Loucy (cell line): ENCODE data around the gene CFAP54.

Experiments used
- H2AFZ ChIP-seq: fragments of 200-600 bp; sonication (generic); 2 replicates; pipeline ENCODE4 v1.6.0; 2016; ENCODE audit warnings: antibody characterized with exemption, mild to moderate bottlenecking, low read length, moderate library complexity
- H3F3A ChIP-seq: fragments of 200-600 bp; 2 replicates; pipeline ENCODE4 v1.6.0; 2016; ENCODE audit warnings: antibody characterized with exemption, low read depth, mild to moderate bottlenecking
- H3K27me3 ChIP-seq: fragments of 200-600 bp; sonication (generic); 2 replicates; pipeline ENCODE4 v1.6.1; 2014; ENCODE audit warnings: low read length, mild to moderate bottlenecking; ENCODE audit not compliant: insufficient read depth, poor library complexity, severe bottlenecking
- H3K36me3 ChIP-seq: fragments of 200-600 bp; sonication (generic); 2 replicates; pipeline ENCODE4 v1.6.1; 2016; ENCODE audit warnings: low read length; ENCODE audit not compliant: insufficient read depth
- H3K4me1 ChIP-seq: fragments of 200-600 bp; sonication (generic); 2 replicates; pipeline ENCODE4 v1.5.1; 2014; ENCODE audit warnings: low read length, mild to moderate bottlenecking; ENCODE audit not compliant: insufficient read depth, poor library complexity, severe bottlenecking
- H3K4me2 ChIP-seq: fragments of 200-600 bp; sonication (generic); 2 replicates; pipeline ENCODE4 v1.6.0; 2014; ENCODE audit warnings: antibody characterized with exemption, low read length, low read depth, mild to moderate bottlenecking; ENCODE audit not compliant: poor library complexity, severe bottlenecking
- H3K4me3 ChIP-seq: fragments of 200-600 bp; sonication (generic); 2 replicates; pipeline ENCODE4 v1.5.1; 2014; ENCODE audit warnings: low read length, mild to moderate bottlenecking, mixed read lengths; ENCODE audit not compliant: poor library complexity, severe bottlenecking
- H3K79me2 ChIP-seq: fragments of 200-600 bp; sonication (generic); 2 replicates; pipeline ENCODE4 v1.6.1; 2014; ENCODE audit warnings: low read length; ENCODE audit not compliant: insufficient read depth
- H3K9ac ChIP-seq: fragments of 200-600 bp; sonication (generic); 2 replicates; pipeline ENCODE4 v1.6.0; 2014; ENCODE audit warnings: mild to moderate bottlenecking, low read depth, low read length, moderate library complexity; ENCODE audit not compliant: poor library complexity, severe bottlenecking
- H3K9me2 ChIP-seq: fragments of 200-600 bp; sonication (generic); replicated peaks from 2 replicates; pipeline ENCODE4 v1.6.1; 2016; ENCODE audit warnings: low read depth, low read length, mixed read lengths
- H3K9me3 ChIP-seq: fragments of 200-600 bp; sonication (generic); 2 replicates; pipeline ENCODE4 v1.6.1; 2014; ENCODE audit warnings: mild to moderate bottlenecking, antibody characterized with exemption, low read length, low read depth; ENCODE audit not compliant: insufficient read depth
- H4K20me1 ChIP-seq: fragments of 200-600 bp; sonication (generic); 2 replicates; pipeline ENCODE4 v1.6.0; 2014; ENCODE audit warnings: antibody characterized with exemption, low read length, mild to moderate bottlenecking; ENCODE audit not compliant: insufficient read depth, poor library complexity, severe bottlenecking
- CTCF ChIP-seq: fragments of 200-600 bp; sonication (generic); conservative IDR thresholded peaks from 2 replicates; pipeline ENCODE4 v1.5.1; 2014; ENCODE audit warnings: mild to moderate bottlenecking, antibody characterized with exemption, low read length
- EZH2phosphoT487 ChIP-seq: fragments of 200-600 bp; IDR thresholded peaks from 2 replicates; pipeline ENCODE4 v1.6.1; 2018; ENCODE audit warnings: antibody characterized with exemption, mild to moderate bottlenecking, moderate library complexity, borderline replicate concordance

The CFAP54 gene

GRCh38 chr12:96483116-96483515, 6.3 kb upstream of the CFAP54 start:
- Histone ChIP-seq H3K36me3 (no peaks in the 10 kb centered on the region), H3K27me3 (no peaks in the 10 kb centered on the region), H3K4me2 (no peak overlapping the region), H4K20me1 (no peaks in the 10 kb centered on the region), H2AFZ (no peak overlapping the region), H3K9me3 (no peaks in the 10 kb centered on the region), H3K79me2 (no peaks in the 10 kb centered on the region), H3K9me2 (no peaks in the 10 kb centered on the region), H3K4me3 (no peak overlapping the region), H3K4me1 (no peaks in the 10 kb centered on the region), H3F3A (no peaks in the 10 kb centered on the region), H3K9ac (no peak overlapping the region)
- TF ChIP-seq EZH2phosphoT487 = no peak
- TF ChIP-seq CTCF = no peak

DNA sequence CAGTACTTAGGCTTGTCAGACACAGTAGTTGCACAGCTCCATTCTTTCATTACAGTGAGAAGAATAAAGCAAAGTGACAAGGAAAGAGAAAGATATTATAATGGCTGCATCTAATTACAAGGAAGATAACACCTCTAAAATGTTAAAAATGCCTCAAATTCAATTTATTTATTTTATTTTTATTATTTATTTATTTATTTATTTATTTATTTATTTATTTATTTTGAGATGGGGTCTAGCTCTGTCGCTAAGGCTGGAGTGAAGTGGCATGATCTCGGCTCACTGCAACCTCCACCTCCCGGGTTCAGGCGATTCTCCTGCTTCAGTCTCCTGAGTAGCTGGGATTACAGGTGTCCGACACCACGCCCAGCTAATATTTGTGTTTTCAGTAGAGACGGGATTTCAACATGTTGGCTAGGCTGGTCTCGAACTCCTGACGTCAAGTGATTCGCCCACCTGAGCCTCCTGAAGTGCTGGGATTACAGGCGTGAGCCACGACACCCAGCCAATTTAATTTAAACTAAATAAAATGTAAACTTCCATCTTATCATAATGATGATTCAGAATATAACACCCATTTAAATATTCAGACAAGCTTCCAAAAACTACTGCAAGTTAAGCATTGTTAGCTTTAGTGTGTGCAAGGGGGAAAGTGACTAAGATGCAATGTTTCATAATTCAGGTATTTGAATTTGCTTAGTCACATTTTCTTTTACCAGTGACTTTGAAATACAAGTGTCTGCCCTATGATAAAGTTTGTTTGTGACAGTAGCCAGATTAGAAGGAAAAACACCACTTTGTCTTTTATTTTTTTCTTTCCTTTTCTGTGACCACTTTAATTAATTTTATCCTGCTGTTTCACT, 2.4 kb upstream of the CFAP54 start:
- Histone ChIP-seq H3K27me3 (no peaks in the 10 kb centered on the region), H3K4me1 (no peaks in the 10 kb centered on the region), H3K79me2 (no peaks in the 10 kb centered on the region), H3K36me3 (no peaks in the 10 kb centered on the region), H3F3A (no peaks in the 10 kb centered on the region), H3K4me2 (no peak overlapping the region), H4K20me1 (no peaks in the 10 kb centered on the region), H3K4me3 (no peak overlapping the region), H2AFZ (no peak overlapping the region), H3K9me2 (no peaks in the 10 kb centered on the region), H3K9ac (no peak overlapping the region), H3K9me3 (no peaks in the 10 kb centered on the region)
- TF ChIP-seq CTCF = no peak
- TF ChIP-seq EZH2phosphoT487 = no peak

DNA sequence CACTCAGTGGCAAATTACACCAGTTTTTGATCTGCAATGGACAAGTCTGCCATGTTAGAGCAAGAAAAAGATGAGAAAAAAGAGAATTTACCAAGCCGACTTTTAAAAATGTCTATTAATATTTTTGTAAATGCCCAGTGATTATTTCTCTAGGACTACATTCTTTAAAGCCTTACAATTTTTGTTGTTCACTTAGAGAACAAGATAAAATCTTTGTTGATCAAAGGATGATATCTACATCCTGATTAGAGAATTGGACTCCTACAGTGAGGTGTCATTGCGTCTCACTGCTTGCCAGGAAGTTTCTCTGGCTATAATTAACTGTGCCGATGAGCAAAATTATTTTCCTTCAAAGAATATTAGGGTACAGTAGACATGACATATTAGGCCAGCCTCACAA, 1.7 kb upstream of the CFAP54 start:
- H3K9ac ChIP-seq = no peak overlapping the region
- no peak overlapping the region for H3K4me2 ChIP-seq
- no peaks in the 10 kb centered on the region for H3K79me2 ChIP-seq
- no peak overlapping the region for H2AFZ ChIP-seq
- TF ChIP-seq EZH2phosphoT487 (no peak), CTCF (no peak)
- no peaks in the 10 kb centered on the region for H3K27me3 ChIP-seq
- no peak overlapping the region for H3K4me3 ChIP-seq
- H3K4me1 ChIP-seq = no peaks in the 10 kb centered on the region
- H3K9me3 ChIP-seq = no peaks in the 10 kb centered on the region
- H3K36me3 ChIP-seq = no peaks in the 10 kb centered on the region
- H3K9me2 ChIP-seq = no peaks in the 10 kb centered on the region
- H4K20me1 ChIP-seq = no peaks in the 10 kb centered on the region
- no peaks in the 10 kb centered on the region for H3F3A ChIP-seq
